ENCODE measurements around the gene LIF.
"Not testable (repeated sequence)": the region's sequence is repeated elsewhere in the genome, so short reads cannot be mapped to it uniquely, and the experiment has no call there.

The LIF gene

DNA sequence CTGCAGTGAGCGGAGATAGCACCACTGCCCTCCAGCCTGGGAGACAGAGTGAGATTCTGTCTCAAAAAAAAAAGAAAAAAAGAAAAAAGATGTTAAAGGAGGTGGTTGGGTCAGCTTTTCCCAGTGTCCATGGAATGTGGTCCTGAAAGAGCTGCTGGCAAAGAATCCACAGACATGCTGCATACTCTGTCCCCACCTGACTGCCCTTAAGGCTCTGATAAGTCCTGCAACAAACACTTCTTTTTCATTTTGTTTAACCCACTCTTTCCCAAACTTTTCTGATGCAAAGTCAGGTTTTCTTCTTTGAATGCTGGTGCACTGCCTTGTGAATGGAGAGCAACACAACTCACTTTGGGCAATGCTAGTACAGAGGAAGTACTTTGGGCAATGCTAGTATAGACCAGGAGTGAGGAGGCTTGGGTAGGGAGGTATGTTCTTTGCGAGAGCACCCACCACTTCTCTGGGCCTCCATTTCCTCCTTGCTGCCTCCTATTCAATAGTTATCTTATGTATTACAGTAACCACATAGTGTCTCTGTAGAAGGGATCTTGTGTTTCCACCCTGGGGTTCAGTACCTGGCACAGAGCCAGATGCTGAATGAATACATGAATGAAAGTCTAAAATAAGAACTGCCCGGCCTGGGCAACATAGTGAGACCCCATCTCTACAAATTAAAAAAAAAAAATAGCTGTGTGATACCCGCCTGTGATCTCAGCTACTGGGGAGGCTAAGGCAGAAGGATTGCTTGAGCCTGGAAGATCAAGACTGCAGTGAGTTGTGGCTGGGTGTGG lies 18.9 kb downstream of the LIF start:
- FAIRE-seq (no peak), DNase-seq (ENCODE audit: low spot score) (no peak)

GRCh38 chr22:30226192-30226832 lies 20.2 kb downstream of the LIF start:
- FAIRE-seq (peak; percentile 74), DNase-seq (ENCODE audit: low spot score) (no peak)

GRCh38 chr22:30225220-30225927 lies 21.2 kb downstream of the LIF start:
- DNase-seq (ENCODE audit: low spot score) = no peak
- FAIRE-seq = no peak

DNA sequence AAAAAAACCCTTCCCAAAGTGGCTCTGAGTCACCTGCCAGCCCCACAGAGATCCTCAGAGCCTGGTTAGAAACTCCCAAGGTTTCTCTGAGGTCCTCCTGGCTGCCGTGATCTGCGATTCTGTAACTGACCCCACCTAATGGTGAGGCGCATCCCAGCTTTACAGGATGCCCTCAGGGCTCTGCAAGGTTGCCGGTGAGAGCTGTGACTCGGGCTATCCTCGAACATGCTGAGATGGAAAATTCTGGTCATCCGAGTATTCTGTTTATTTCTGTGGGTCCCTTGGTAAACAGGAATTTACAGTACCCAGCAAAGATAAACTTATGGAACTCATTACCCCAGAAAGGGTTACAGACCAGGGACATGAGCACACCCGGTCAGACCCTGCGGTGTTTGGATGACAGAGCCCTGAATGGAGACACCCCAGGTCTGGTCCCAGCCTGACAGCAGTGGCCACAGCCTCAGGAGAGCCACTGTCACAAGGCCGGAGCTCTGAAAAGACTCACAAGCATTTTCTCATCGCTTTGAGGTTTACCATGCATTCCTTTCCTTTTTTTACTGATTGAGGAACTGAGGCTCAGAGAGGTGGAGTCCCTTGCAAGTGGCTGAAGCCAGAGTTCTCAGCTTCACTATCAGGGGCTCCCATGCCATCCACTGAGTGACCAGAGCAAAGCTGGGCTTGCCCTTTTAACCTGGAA lies 22.2 kb downstream of the LIF start:
- FAIRE-seq = no peak
- peak; percentile 66 for DNase-seq (ENCODE audit: low spot score)

- no peak for FAIRE-seq
- no peak for DNase-seq (ENCODE audit: low spot score)
These were observed 23.3 kb downstream of the LIF start for GRCh38 chr22:30223303-30223702.

DNA sequence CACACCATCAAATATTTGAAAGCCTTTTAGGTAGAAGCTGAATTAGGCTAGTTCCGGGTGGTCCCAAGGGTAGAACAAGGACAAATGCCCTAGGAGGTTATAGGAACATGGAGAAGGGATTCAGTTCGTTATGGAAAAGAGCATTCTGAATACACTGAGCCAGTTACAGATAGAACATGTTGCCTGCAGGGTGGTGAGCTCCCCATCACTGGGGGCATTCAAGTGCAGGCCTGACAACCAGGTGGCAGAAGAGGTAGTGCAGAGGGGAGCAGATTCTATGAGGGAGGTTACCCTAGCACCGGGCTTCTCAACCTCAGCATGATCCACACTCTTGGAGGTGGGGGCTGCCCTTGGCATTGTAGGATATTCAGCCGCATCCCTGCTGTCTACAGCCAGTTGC lies 24.2 kb downstream of the LIF start:
- no peak for FAIRE-seq
- DNase-seq (ENCODE audit: low spot score) = no peak

- FAIRE-seq (peak; percentile 82), DNase-seq (ENCODE audit: low spot score) (no peak)
These were observed 25.2 kb downstream of the LIF start for GRCh38 chr22:30221121-30221992.

DNA sequence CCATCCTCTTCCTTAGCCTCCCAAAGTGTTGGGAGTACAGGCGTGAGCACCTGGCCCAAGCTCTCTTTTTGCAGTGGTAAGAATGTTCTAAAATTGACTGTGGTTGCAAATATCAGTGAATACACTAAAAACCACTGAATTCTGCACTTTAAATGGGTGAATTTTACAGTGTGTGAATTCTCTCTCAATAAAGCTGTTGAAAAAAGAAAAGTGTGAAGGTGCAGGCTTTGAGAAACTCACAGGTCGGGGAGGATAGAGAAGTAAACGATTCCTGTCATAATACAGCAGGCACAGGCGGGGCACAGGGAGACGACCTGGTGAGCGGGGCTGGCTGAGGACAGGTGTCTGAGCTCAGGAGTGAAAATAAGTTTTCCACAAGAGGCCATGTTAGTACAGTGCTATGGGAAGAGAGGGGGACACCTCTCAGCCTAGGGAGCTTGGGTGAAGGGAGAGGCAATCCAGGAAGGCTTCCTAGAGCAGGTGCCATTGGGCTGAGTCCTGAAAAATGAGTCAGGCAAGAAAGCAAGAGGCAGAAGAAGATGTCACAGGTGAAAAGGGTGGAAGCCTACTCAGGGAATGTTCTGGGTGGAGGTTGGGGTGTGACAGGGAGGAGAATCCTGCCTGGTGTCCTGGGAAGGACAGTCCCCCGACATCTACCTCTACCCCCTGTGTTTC lies 26.1 kb downstream of the LIF start:
- FAIRE-seq (no peak), DNase-seq (ENCODE audit: low spot score) (no peak)

DNA sequence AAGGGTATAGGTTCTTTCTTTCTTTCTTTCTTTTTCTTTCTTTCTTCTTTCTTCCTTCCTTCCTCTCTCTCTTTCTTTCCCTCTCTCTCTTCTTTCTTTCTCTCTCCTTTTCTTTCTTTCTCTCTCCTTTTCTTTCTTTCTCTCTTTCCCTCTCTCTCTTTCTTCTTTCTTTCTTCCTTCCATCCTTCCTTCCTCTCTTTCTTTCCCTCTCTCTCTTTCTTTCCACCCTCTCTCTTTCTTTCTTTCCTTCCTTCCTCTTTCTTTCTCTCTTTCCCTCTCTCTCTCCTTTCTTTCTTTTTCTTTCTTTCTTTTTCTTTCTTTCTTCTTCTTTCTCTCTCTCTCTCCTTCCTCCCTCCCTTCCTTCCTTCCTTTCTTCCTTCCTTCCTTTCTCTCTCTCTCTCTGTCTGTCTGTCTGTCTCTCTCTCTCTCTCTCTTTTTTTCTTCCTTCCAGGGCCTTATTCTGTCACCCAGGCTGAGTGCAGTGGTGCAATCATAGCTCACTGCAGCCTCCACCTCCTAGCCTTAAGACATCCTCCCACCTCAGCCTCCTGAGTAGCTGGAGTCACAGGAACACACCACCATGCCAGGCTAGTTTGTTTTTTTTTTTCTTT lies 26.8 kb downstream of the LIF start:
- DNase-seq (ENCODE audit: low spot score) = no peak
- FAIRE-seq = no peak

GRCh38 chr22:30219049-30219654 lies 27.4 kb downstream of the LIF start:
- FAIRE-seq (peak; percentile 56), DNase-seq (ENCODE audit: low spot score) (no peak)

DNA sequence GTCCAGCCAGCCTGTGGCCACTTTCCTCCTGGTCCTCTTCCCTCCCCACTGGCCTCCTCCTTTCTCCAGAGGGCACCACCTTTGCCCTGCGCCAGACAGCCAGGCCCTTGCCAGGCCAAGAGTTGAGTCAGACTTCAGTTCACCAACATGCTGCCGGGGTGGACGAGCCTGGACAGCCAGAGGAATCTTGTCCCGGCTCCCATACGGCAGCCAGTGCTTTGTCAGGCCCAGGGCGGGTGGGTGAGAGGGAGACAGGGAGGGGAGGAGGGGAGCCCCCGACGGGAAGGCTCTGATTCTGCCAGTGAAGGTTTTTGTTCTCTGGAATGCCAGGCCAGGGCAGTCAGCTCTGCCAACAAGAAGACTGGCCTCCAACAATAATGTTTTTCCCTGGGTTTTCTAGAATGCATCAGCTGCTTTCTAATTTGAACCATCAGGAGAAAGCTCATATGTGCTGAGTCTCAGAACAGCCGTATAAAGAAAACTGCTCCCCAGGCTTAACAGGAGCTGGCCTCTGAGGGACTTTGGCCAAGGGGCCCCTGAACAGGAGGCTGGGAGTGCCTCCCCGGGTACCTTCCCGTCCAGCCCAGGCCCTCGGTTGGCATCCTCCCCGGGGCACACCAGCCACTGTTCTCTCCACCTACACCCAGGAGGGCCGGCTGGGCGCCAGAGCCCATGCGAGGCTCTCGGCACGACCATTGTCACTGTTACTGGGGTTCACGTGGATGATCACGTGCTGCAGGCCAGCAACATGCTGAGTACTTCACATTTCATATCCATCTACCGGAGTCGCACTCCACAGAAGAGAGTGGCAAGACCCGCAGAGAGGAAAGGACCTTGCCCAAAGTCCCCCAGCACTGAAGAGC lies 28.6 kb downstream of the LIF start:
- DNase-seq (ENCODE audit: low spot score) (no peak), FAIRE-seq (peak; percentile 66)

DNA sequence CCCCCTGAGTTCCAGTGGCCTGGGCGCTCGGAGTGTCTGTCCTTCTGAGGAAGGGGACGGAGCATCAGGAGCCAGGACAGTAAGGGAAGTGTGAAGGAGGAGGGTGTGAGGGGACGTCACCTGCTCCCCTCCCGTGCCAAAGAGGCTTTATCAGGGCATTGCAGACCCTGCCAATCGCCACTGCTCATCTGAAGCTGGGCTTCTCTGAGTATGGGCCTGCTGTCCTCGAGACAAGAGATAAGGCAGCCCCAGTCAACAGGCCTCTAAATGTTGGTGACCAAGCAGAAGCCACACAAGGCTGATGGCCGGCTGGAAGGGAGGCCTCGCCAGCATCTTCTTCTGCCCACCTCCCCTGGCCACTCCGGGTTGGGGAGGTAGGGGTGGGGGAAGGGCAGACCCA lies 29.8 kb downstream of the LIF start:
- FAIRE-seq (no peak), DNase-seq (ENCODE audit: low spot score) (no peak)

- DNase-seq (ENCODE audit: low spot score) = not testable (repeated sequence)
- FAIRE-seq = peak; percentile 68
These were observed 30.3 kb downstream of the LIF start for GRCh38 chr22:30216272-30216671.

DNA sequence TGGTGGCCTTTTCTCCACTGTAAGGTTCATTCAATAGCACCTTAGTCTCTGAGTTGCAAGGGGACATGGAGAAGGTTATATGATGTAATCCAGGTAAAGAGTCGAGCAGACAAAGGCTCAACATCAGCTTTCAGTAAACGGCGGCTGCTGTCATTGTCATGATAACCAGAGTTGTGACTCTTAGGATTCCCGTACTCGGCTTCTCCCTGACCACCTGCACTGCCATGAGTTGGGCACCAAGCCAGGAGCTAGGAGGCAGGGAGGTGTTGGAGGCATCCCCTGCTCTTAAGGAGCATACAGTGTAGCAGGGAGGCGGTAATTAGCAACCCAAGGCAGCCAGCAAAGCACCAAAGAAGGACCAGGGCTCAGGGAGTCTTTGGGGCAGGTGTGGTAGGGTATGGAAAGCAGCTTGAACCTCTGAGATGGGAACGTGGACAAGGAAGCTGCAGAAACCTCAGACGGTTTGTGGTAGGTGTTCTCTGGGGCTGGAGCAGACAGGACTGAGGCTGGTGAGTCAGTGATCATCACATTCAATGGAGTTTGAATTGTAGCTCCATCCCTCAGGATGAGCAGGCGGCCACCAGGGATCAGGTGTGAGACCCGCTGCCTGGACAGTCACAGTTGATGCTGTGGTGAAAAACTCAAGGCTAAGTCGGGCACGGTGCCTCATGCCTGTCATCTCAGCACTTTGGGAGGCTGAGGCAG lies 31.7 kb downstream of the LIF start:
- FAIRE-seq (peak; percentile 66), DNase-seq (ENCODE audit: low spot score) (peak; percentile 61)

GRCh38 chr22:30212996-30213441 lies 33.5 kb downstream of the LIF start:
- FAIRE-seq (peak; percentile 88), DNase-seq (ENCODE audit: low spot score) (peak; percentile 58)

DNA sequence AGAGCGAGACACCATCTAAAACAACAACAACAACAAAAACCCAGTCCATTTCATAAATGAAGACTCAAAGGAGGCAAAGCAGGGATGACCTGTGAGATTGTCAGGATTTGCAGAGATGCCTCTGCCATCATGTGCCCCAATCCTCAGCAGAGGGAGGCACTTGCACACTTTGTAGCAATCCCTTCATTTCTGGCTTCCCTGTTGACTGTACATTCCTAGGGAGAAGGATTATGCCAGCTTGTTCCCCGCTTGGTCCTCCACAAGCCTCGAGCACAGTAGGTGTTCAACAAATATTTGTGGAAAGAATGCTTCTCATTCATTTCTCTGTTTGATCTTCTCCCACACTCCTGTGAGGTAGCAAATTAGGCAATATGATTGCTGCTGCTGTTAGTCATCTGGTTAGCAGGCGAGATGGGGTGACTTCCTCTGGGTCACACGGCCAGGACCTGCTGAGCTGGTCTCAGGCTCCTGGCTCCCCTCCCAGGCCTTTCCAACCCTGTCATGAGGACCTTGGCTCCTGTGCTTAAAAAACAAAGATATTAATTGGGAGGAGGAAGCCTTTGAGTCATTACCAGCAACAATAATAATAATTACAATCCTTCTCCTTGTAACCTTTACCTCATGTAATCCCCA lies 34.1 kb downstream of the LIF start:
- DNase-seq (ENCODE audit: low spot score) = peak; percentile 86
- FAIRE-seq = peak; percentile 97

GRCh38 chr22:30211124-30211820 lies 35.3 kb downstream of the LIF start:
- FAIRE-seq = peak; percentile 79
- DNase-seq (ENCODE audit: low spot score) = no peak
